Caco-2 (cell line): ENCODE data around the gene CPVL. TPM values are rescaled to one million over a fixed set of nuclear protein-coding genes. Genes with fewer than 3 reads are reported as not detected.
A peak's percentile ranks its signal among the peaks of the same experiment; 100 is the strongest.

Experiments
- BruUV-seq: library from RNA; stranded (reverse); fragments of 400-500 nt; replicated peaks from 2 replicates; lab custom pipeline; 2021; lab: Mats Ljungman, UMichigan
- CTCF ChIA-PET: fragments of 300-600 bp; sonication (Branson Sonifier 250); formaldehyde crosslinking; loops from one replicate; lab custom pipeline; 2022; ENCODE audit warnings: antibody characterized with exemption; lab: Charles Lee
- POLR2A ChIA-PET: fragments of 300-600 bp; sonication (Branson Sonifier 250); formaldehyde crosslinking; loops from one replicate; lab custom pipeline; 2022; ENCODE audit warnings: antibody characterized with exemption; lab: Charles Lee
- DNase-seq, 2 experiments: peaks; one replicate each; pipeline versions ENCODE4 v3.0.0 to v3.0.0-alpha.2; 2020 to 2022
- H3K27me3 ChIP-seq: replicated peaks from 2 replicates; pipeline ENCODE4 v1.6.0; 2011; ENCODE audit warnings: low read length; ENCODE audit not compliant: control insufficient read depth, insufficient read depth
- H3K36me3 ChIP-seq: 2 replicates; pipeline ENCODE4 v1.5.1; 2011; ENCODE audit warnings: low read length; ENCODE audit not compliant: control insufficient read depth, insufficient read depth
- H3K4me1 ChIP-seq: fragments of 250-450 bp; sonication (Bioruptor Pico); 2 replicates; pipeline ENCODE4 v1.5.1; 2020; ENCODE audit warnings: mild to moderate bottlenecking
- H3K4me3 ChIP-seq: 2 replicates; pipeline ENCODE4 v1.5.1; 2011; ENCODE audit warnings: low read depth, mild to moderate bottlenecking, control low read depth, low read length
- H3K9me3 ChIP-seq: fragments of 250-450 bp; sonication (Bioruptor Pico); 2 replicates; pipeline ENCODE4 v1.5.1; 2020; ENCODE audit warnings: mild to moderate bottlenecking, moderate library complexity
- H3K27ac Mint-ChIP-seq: one replicate; pipeline ENCODE4 v1.8.0; 2022; ENCODE audit warnings: mixed read lengths; ENCODE audit not compliant: unreplicated experiment
- H3K27me3 Mint-ChIP-seq: one replicate; pipeline ENCODE4 v1.8.0; 2022; ENCODE audit warnings: mixed read lengths; ENCODE audit not compliant: insufficient read depth, unreplicated experiment
- H3K36me3 Mint-ChIP-seq: one replicate; pipeline ENCODE4 v1.8.0; 2022; ENCODE audit warnings: mild to moderate bottlenecking, mixed read lengths; ENCODE audit not compliant: insufficient read depth, unreplicated experiment
- H3K4me1 Mint-ChIP-seq: one replicate; pipeline ENCODE4 v1.8.0; 2022; ENCODE audit warnings: low read depth, mixed read lengths; ENCODE audit not compliant: unreplicated experiment
- H3K4me3 Mint-ChIP-seq: one replicate; pipeline ENCODE4 v1.8.0; 2022; ENCODE audit warnings: mild to moderate bottlenecking, moderate library complexity, mixed read lengths; ENCODE audit not compliant: unreplicated experiment
- H3K9me3 Mint-ChIP-seq: one replicate; pipeline ENCODE4 v1.8.0; 2022; ENCODE audit warnings: mixed read lengths; ENCODE audit not compliant: unreplicated experiment
- CTCF ChIP-seq, 2 experiments: fragments of 200-600 bp in 1 of 2; IDR thresholded peaks; 1 replicate in 1 of 2; 2 replicates in 1 of 2; pipeline versions ENCODE4 v1.5.1 to v1.8.0; 2011 to 2022; ENCODE audit warnings: antibody characterized with exemption in 1 of 2, control low read depth in 1 of 2, inconsistent platforms in 1 of 2, low read depth in 1 of 2, low read length in 1 of 2, mild to moderate bottlenecking in 1 of 2, moderate library complexity in 1 of 2; ENCODE audit not compliant: insufficient read depth in 1 of 2, severe bottlenecking in 1 of 2, unreplicated experiment in 1 of 2
- intact Hi-C: fragments of 100-400 bp; cut with micrococcal nuclease; formaldehyde crosslinking; loops from one replicate; pipeline ENCODE4 v1.10.0; 2022; ENCODE audit not compliant: unreplicated experiment
- total RNA-seq: library from RNA; stranded (reverse); gene quantifications from 2 replicates; pipeline ENCODE4 v1.2.3, GENCODE V29; 2022

Gene CPVL
- total RNA-seq, 1 experiment from 2014 or later: 109 TPM

GRCh38 chr7:29149036-29149435 lies 2.7 kb upstream of the CPVL start:
- no peaks in the 10 kb centered on the region for H3K9me3 ChIP-seq
- ChIA-PET CTCF (no interaction called here), POLR2A (no interaction called here)
- Mint-ChIP-seq H3K27ac (no peak overlapping the region), H3K4me3 (no peak overlapping the region), H3K36me3 (peaks cover 11% of the 10 kb centered on the region), H3K9me3 (no peaks in the 10 kb centered on the region), H3K4me1 (peaks cover 7% of the 10 kb centered on the region), H3K27me3 (no peaks in the 10 kb centered on the region)
- peaks cover 18% of the 10 kb centered on the region for H3K4me1 ChIP-seq
- H3K4me3 ChIP-seq: no peak overlapping the region
- intact Hi-C loops: no loop called here
- no peaks in the 10 kb centered on the region for H3K27me3 ChIP-seq
- no peak for DNase-seq
- no peak for TF ChIP-seq CTCF (IDR thresholded peaks at IDR 0.05; ENCODE audit: insufficient read depth in 1 of 2, low read depth in 1 of 2, low read length in 1 of 2, severe bottlenecking in 1 of 2, unreplicated experiment in 1 of 2)
- no TSS peak for BruUV-seq
- no peaks in the 10 kb centered on the region for H3K36me3 ChIP-seq

- H3K4me1 Mint-ChIP-seq: peaks cover 11% of the 10 kb centered on the region
- Histone ChIP-seq H3K36me3 (no peaks in the 10 kb centered on the region), H3K4me3 (no peak overlapping the region), H3K4me1 (peaks cover 18% of the 10 kb centered on the region), H3K27me3 (no peaks in the 10 kb centered on the region), H3K9me3 (no peaks in the 10 kb centered on the region)
- no TSS peak for BruUV-seq
- CTCF ChIA-PET: interaction anchor here (0.5 to 0.6 kb wide), 2 partner anchors 23 to 41 kb away, joined by 3 to 5 read pairs; no protein-coding TSS in a partner anchor
- no peak overlapping the region for H3K4me3 Mint-ChIP-seq
- POLR2A ChIA-PET: no interaction called here
- H3K9me3 Mint-ChIP-seq: no peaks in the 10 kb centered on the region
- H3K27me3 Mint-ChIP-seq: no peaks in the 10 kb centered on the region
- intact Hi-C loops: loop anchor here (2.0 kb wide), 2 partner anchors 13 to 41 kb away; no protein-coding TSS in a partner anchor
- no peak overlapping the region for H3K27ac Mint-ChIP-seq
- peaks cover 11% of the 10 kb centered on the region for H3K36me3 Mint-ChIP-seq
- TF ChIP-seq CTCF (IDR thresholded peaks at IDR 0.05; ENCODE audit: insufficient read depth in 1 of 2, low read depth in 1 of 2, low read length in 1 of 2, severe bottlenecking in 1 of 2, unreplicated experiment in 1 of 2): no peak
- no peak for DNase-seq
Measured at GRCh38 chr7:29147821-29148220, 1.5 kb upstream of the CPVL start.

- H3K9me3 Mint-ChIP-seq: no peaks in the 10 kb centered on the region
- DNase-seq: peak in 1 of 2 experiments; percentile 28
- CTCF ChIA-PET: interaction anchor here (0.5 to 1.3 kb wide), 6 partner anchors 17 to 220 kb away, joined by 3 to 5 read pairs (median 3); no protein-coding TSS in a partner anchor
- intact Hi-C loops: loop anchor here (1.0 to 2.0 kb wide), 3 partner anchors 14 to 42 kb away; no protein-coding TSS in a partner anchor
- H3K4me3 ChIP-seq: peak overlapping the region; percentile 54
- peaks cover 18% of the 10 kb centered on the region for H3K4me1 Mint-ChIP-seq
- peaks cover 20% of the 10 kb centered on the region for H3K4me1 ChIP-seq
- no peaks in the 10 kb centered on the region for H3K36me3 ChIP-seq
- no peaks in the 10 kb centered on the region for H3K27me3 Mint-ChIP-seq
- H3K27ac Mint-ChIP-seq: peak overlapping the region; percentile 91
- peaks cover 11% of the 10 kb centered on the region for H3K36me3 Mint-ChIP-seq
- no peaks in the 10 kb centered on the region for H3K9me3 ChIP-seq
- peak overlapping the region; percentile 98 for H3K4me3 Mint-ChIP-seq
- TSS peak; percentile 71 for BruUV-seq
- H3K27me3 ChIP-seq: no peaks in the 10 kb centered on the region
- POLR2A ChIA-PET: no interaction called here
- peak; percentile 10 to 40 for TF ChIP-seq CTCF (IDR thresholded peaks at IDR 0.05; ENCODE audit: insufficient read depth in 1 of 2, low read depth in 1 of 2, low read length in 1 of 2, severe bottlenecking in 1 of 2, unreplicated experiment in 1 of 2)
Measured at GRCh38 chr7:29146888-29147609, 712 bp upstream of the CPVL start.
